ACHN (cell line): ENCODE results near the gene KIF19.

Experiments used
- DNase-seq: peaks from one replicate; pipeline ENCODE4 v3.0.0-alpha.2; 2015
- in situ Hi-C: cut with HindIII; loops from 2 replicates; pipeline ENCODE4 v1.10.0; 2017; ENCODE audit warnings: low sequenced_read_pairs, low pct_ligation_motif_present, low pct_unique_long_range_greater_than_20kb

Gene KIF19

GRCh38 chr17:74298778-74299177, 27.2 kb upstream of the KIF19 start:
- DNase-seq, result no peak
- in situ Hi-C loops, result no loop called here

- in situ Hi-C loops, result no loop called here
- no peak for DNase-seq
Observed at GRCh38 chr17:74299226-74300009, 26.6 kb upstream of the KIF19 start.

GRCh38 chr17:74303305-74303704, 22.7 kb upstream of the KIF19 start:
- in situ Hi-C loops, result no loop called here
- no peak for DNase-seq

DNA sequence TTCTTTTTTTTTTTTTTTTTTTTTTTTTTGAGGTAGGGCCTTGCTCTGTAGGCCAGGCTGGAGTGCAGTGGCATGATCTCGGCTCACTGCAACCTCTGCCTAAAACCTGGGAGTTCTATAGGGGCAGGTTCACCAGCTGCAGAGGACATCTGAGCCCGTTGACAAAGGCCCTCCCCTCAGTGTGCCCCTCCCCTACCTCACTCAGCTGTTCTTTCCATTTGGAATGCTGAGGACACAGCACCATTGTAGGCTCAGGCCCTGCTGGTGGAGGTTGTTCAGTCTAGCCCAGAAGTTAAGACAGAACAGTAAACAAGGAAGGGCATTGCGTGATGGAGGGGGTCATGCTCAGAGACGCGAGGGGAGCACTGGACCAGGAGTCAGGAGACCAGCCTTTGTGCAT, 21.8 kb upstream of the KIF19 start:
- in situ Hi-C loops, result no loop called here
- DNase-seq, result no peak

- no peak for DNase-seq
- in situ Hi-C loops, result no loop called here
Observed at GRCh38 chr17:74305865-74306654, 20.0 kb upstream of the KIF19 start.

DNA sequence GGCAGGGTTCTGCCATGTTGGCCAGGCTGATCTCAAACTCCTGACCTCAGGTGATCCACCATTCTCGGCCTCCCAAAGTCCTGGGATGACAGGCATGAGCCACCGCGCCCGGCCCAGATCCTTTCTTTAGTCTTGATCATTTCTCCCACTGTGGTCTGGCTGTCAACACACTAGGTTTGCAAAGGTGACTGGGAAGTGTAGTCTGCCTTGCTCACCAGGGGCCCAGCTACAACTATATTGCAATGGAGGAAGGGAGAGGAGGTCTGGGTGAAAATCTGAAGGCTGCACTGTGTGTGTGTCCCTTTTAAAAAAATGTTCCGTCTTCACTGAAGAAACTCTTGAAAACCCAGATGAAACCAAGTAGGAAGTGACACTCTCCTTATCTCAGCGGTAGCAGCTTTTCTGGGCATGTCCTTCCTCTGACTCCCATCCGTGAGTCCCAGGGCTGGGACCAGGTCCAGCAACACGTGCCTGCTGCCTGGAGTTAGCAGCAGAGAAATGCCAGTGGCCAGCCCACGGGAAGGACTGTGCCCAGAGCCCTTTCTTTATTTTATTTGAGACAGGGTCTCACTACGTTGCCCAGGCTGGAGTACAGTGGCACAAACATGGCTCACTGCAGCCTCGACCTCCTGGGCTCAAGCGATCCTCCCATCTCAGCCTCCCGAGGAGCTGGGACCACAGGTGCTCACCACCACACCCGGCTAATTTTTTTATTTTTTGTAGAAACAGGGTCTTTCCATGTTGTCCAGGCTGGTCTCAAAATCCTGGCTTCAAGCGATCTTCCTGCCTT, 17.8 kb upstream of the KIF19 start:
- in situ Hi-C loops, result no loop called here

DNA sequence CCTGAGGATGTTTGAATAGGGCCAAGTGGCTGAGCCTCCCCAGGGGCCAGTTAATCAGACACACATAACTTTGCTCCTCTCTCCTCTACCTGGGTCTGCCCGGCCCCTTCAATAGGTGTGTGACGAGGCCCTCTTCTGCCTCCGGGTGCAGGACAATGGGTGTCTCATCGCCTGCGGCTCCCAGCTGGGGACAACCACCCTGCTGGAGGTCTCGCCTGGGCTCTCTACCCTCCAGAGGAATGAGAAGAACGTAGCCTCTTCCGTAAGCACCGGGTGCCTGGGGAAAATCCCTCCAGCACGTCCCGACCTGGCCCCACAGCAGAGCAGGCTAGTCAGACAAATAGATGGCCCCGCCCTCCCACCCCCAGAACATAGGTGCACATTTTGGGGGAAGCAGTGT, 16.1 kb upstream of the KIF19 start:
- DNase-seq, result no peak

More for the DNA sequence above, 17.8 kb upstream of the KIF19 start:
- DNase-seq, result no peak

DNA sequence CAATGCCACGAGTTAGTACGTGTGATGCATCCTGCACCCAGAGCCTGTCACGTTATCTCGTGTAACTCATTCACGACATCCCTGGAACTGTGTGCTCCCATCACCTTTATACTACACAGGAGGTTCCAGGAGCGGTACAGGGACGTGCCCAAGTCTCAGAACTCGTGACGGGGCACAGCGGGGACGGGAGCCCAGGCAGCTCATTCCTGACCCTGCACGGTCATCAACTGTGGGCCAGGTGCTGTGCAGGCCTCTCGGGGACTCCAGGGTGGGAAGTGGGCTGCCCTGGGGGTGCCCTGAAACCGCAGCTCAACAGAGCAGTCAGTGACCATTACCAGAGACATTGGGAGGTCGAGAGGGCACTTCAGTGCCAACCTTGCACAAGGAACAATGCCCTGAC, 11.1 kb upstream of the KIF19 start:
- no peak for DNase-seq
- in situ Hi-C loops, result no loop called here

More for the DNA sequence above, 16.1 kb upstream of the KIF19 start:
- in situ Hi-C loops, result no loop called here

GRCh38 chr17:74316220-74316619, 9.8 kb upstream of the KIF19 start:
- in situ Hi-C loops, result no loop called here
- DNase-seq, result no peak

DNA sequence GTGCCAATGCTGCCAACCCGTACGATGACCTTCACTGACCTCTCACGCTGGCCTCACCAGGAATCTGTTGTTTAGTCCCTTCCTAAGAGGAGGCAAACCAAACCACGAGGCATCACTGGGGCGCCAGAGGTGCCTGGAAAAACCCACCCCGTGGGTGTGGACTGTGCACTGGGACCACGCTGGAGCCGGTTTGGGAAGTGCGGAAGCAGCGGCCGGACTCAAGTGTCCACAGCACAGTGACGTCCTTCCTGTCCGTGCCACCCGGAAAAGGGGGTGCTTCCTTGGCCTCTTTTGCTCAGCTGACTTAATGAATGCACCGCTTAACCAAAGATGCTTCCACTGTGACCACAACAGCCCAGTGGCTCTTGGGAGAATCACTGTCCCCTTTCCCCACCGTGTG, 9.0 kb upstream of the KIF19 start:
- in situ Hi-C loops, result no loop called here
- no peak for DNase-seq

DNA sequence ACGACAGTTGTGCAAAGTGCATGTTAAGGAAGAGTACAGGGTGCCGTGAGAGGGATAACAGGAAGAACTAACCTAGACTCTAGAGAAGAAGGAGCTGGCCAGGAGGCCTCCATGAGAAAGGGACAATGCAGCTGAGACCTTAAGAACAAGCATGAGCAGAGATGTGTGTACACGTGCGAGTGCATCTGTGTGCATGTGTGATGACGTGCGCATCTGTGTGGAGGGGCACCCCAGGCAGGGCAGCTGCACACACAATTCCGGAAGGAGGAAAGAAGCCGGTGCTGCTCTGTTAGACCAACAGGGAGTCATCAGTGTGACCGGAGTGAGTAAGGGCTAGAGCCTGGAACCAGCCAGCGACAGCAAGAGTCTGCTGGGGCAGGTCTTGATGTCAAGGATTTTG, 7.6 kb upstream of the KIF19 start:
- in situ Hi-C loops, result no loop called here
- DNase-seq, result no peak

- DNase-seq, result no peak
Observed at GRCh38 chr17:74324521-74324920, 1.5 kb upstream of the KIF19 start.

DNA sequence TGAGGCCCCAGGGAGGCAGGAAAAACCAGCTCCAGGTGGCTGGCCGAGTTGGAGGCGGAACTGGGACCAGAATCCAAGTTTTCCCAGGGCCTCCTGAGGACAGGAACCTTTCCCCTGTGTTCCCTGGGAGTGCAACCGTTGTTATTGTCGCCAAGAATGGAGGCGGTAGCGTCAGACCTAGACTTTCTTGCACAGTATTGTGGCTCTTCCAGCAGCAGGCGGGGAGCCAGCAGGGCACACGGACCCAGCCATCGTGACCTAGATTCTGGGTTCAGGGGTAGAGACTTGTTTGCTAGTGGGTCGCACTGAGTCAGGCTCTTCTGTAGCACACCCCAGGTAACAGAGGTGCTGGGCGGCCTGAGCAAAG, 667 bp upstream of the KIF19 start:
- no peak for DNase-seq
- in situ Hi-C loops, result no loop called here

More at GRCh38 chr17:74324521-74324920, 1.5 kb upstream of the KIF19 start:
- in situ Hi-C loops, result no loop called here

DNA sequence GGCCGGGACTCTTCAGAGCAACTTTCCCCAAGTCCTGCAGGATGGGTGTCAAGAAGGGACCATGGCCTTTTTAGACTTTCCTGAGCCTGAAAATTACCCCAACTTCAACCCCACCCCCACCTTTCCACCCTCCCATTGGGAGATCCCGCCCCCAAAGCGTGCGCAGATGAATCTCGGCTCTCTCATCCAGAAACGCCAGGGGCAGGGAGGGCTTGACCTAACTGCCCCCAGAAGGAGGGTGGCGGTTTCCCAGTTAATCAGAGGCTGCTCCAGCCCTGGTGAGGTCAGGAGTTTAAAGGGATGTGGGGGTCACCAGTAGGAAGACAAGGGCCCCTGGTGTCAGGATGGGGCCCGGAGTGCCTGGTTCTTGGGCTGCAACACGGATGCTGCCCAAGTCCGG, 480 bp downstream of the KIF19 start:
- DNase-seq, result no peak
- in situ Hi-C loops, result no loop called here

- in situ Hi-C loops, result no loop called here
- no peak for DNase-seq
Observed at GRCh38 chr17:74328487-74328886, 2.5 kb downstream of the KIF19 start.

GRCh38 chr17:74329378-74329777, 3.4 kb downstream of the KIF19 start:
- in situ Hi-C loops, result no loop called here

DNA sequence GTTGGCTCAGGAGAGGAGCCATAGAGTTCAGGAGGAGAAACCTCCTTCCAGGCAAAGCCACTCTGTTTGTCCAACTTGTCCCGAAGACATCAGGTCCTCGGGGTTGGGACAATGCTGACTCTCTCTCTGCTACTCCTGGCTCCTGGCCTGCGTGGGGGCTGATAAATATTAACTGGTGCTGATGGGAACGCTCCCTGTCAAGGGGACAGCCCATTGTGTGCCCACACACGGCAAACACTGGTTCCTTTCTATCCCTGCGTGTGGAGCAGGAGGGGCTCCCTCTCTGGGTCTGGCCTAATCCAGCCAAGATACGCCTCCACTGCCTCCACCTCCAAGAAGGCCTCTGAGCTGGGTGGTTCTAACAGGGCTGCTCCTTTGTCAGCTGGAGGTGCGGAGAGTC, 4.4 kb downstream of the KIF19 start:
- DNase-seq, result no peak
- in situ Hi-C loops, result no loop called here

More at GRCh38 chr17:74329378-74329777, 3.4 kb downstream of the KIF19 start:
- DNase-seq, result no peak

- in situ Hi-C loops, result no loop called here
- DNase-seq, result no peak
Observed at GRCh38 chr17:74332017-74332650, 6.1 kb downstream of the KIF19 start.

DNA sequence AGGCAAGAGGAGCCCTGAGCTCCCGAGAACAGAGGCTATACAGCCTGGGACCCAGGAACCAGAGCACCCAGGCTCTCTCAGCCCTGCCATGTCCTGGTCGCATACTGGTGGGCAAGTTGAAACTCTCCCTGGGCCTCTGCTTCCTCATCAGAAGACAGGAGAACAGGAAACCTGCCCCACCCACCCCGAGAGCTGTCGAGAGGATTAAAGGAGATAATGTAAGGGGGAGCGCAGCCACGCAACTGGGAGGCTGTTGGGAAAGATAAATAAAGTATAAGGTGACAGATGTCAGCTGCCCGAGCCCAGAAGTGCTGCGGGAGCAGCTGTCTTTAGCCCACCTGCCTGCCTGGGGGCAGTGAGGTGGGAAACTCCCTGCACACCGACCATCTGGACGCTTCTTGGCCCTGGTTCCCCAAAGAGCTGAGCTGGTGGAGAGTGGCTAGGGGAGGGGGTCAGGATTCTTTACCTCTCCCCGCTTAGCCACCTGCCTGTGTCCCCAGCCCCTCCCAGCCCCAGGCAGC, 6.8 kb downstream of the KIF19 start:
- DNase-seq, result no peak
- in situ Hi-C loops, result no loop called here
